HG03432 (cell line): ENCODE results near the gene NUP35.

Experiments used
- ATAC-seq: cut with Tn5 transposase; IDR thresholded peaks from one replicate; pipeline ENCODE4 v1.9.1; 2021; ENCODE audit warnings: mild to moderate bottlenecking, moderate library complexity; ENCODE audit not compliant: unreplicated experiment

NUP35 gene

DNA sequence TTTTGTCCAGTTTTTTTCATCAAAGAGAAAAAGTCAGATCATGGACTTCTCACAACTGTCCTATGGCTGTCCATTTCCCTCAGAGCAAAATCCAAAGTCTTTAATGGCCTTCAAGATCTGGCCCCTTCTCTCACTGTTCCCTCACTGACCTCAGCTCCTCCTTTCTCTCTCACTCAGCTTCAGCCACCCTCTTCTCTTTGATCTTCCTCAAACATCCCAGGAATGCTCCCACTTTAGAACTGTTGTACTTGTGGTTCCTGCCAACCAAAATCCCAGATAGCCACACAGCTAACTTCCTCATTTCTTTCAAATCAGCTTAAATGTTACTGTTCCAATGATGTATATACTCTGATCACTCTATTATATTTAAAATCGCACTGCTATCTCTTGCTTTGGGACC lies 82.9 kb downstream of the NUP35 start:
- no peak for ATAC-seq

- no peak for ATAC-seq
Observed at GRCh38 chr2:183209395-183210028, 85.3 kb downstream of the NUP35 start.
